ENCODE measurements around the gene TRPM2.

The TRPM2 gene

GRCh38 chr21:44312716-44313115 is 40.7 kb upstream of the TRPM2 start:
- TF ChIP-seq CTCF (IDR thresholded peaks at IDR 0.05): no peak

GRCh38 chr21:44313451-44313850 is 40.0 kb upstream of the TRPM2 start:
- TF ChIP-seq CTCF (IDR thresholded peaks at IDR 0.05): no peak

- TF ChIP-seq CTCF (IDR thresholded peaks at IDR 0.05): no peak
These were observed 39.3 kb upstream of the TRPM2 start for GRCh38 chr21:44314128-44314527.

- no peak for TF ChIP-seq CTCF (IDR thresholded peaks at IDR 0.05)
These were observed 38.9 kb upstream of the TRPM2 start for GRCh38 chr21:44314561-44314960.

GRCh38 chr21:44315691-44316203 is 37.7 kb upstream of the TRPM2 start:
- no peak for TF ChIP-seq CTCF (IDR thresholded peaks at IDR 0.05)

GRCh38 chr21:44316277-44316900 is 37.0 kb upstream of the TRPM2 start:
- TF ChIP-seq CTCF (IDR thresholded peaks at IDR 0.05): no peak

- TF ChIP-seq CTCF (IDR thresholded peaks at IDR 0.05): no peak
These were observed 36.1 kb upstream of the TRPM2 start for GRCh38 chr21:44317241-44317782.
